Trophoblast cell (in vitro differentiated cells and primary cell): Measurements from ENCODE around the gene LMOD2.
A peak's percentile ranks its signal among the peaks of the same experiment; 100 is the strongest.

Experiments used
- DNase-seq, 2 donors: peaks; one replicate each; pipeline ENCODE4 v3.0.0-alpha.2; 2016
- H2AFZ ChIP-seq: 2 replicates; pipeline ENCODE4 v1.6.1; 2013; ENCODE audit warnings: low read length, moderate library complexity, mild to moderate bottlenecking; ENCODE audit not compliant: insufficient read depth, poor library complexity
- H2AK5ac ChIP-seq: 2 replicates; pipeline ENCODE4 v1.6.1; 2013; ENCODE audit warnings: mild to moderate bottlenecking, low read length
- H2BK120ac ChIP-seq: 2 replicates; pipeline ENCODE4 v1.6.1; 2013; ENCODE audit warnings: low read length, mild to moderate bottlenecking, moderate library complexity; ENCODE audit not compliant: insufficient read depth, poor library complexity
- H2BK12ac ChIP-seq: 2 replicates; pipeline ENCODE4 v1.6.1; 2013; ENCODE audit warnings: mild to moderate bottlenecking, low read length, moderate library complexity
- H2BK5ac ChIP-seq: 2 replicates; pipeline ENCODE4 v1.6.1; 2013; ENCODE audit warnings: low read length, low read depth, moderate library complexity, mild to moderate bottlenecking; ENCODE audit not compliant: poor library complexity
- H3K14ac ChIP-seq: 2 replicates; pipeline ENCODE4 v1.6.1; 2013; ENCODE audit warnings: mild to moderate bottlenecking, low read length
- H3K18ac ChIP-seq: 2 replicates; pipeline ENCODE4 v1.6.1; 2013; ENCODE audit warnings: mild to moderate bottlenecking, low read length
- H3K23ac ChIP-seq: 2 replicates; pipeline ENCODE4 v1.6.1; 2013; ENCODE audit warnings: low read length
- H3K27ac ChIP-seq: 2 replicates; pipeline ENCODE4 v1.5.1; 2013; ENCODE audit warnings: low read depth, mild to moderate bottlenecking, inconsistent platforms, low read length, moderate library complexity
- H3K27me3 ChIP-seq: 2 replicates; pipeline ENCODE4 v1.6.1; 2013; ENCODE audit warnings: inconsistent platforms, mild to moderate bottlenecking, low read length, moderate library complexity; ENCODE audit not compliant: insufficient read depth
- H3K36me3 ChIP-seq, 2 experiments: 1 replicate in 1 of 2; 2 replicates in 1 of 2; pipeline ENCODE4 v1.6.1; 2013; ENCODE audit warnings: low read length in 2 of 2, mild to moderate bottlenecking in 2 of 2, moderate library complexity in 1 of 2; ENCODE audit not compliant: insufficient read depth in 2 of 2, control insufficient read depth in 1 of 2
- H3K4ac ChIP-seq: 2 replicates; pipeline ENCODE4 v1.6.1; 2013; ENCODE audit warnings: low read depth, mild to moderate bottlenecking, low read length, moderate library complexity
- H3K4me1 ChIP-seq, 2 experiments: 1 replicate in 1 of 2; 2 replicates in 1 of 2; pipeline ENCODE4 v1.6.1; 2013; ENCODE audit warnings: low read length in 2 of 2, mild to moderate bottlenecking in 2 of 2, moderate library complexity in 1 of 2; ENCODE audit not compliant: insufficient read depth in 2 of 2, control insufficient read depth in 1 of 2
- H3K4me2 ChIP-seq: 2 replicates; pipeline ENCODE4 v1.6.1; 2013; ENCODE audit warnings: inconsistent platforms, mild to moderate bottlenecking, low read length, moderate library complexity
- H3K4me3 ChIP-seq: 2 replicates; pipeline ENCODE4 v1.5.1; 2013; ENCODE audit warnings: mild to moderate bottlenecking, low read depth, low read length, inconsistent platforms
- H3K79me1 ChIP-seq: one replicate; pipeline ENCODE4 v1.6.1; 2013; ENCODE audit warnings: low read length
- H3K79me2 ChIP-seq: 2 replicates; pipeline ENCODE4 v1.6.1; 2013; ENCODE audit warnings: low read length, mild to moderate bottlenecking; ENCODE audit not compliant: control insufficient read depth, insufficient read depth, poor library complexity
- H3K9ac ChIP-seq: 2 replicates; pipeline ENCODE4 v1.6.1; 2013; ENCODE audit warnings: mild to moderate bottlenecking, low read length
- H3K9me3 ChIP-seq: 2 replicates; pipeline ENCODE4 v1.6.1; 2013; ENCODE audit warnings: low read depth, mild to moderate bottlenecking, control low read depth, inconsistent platforms, low read length; ENCODE audit not compliant: insufficient read depth
- H4K12ac ChIP-seq: 2 replicates; pipeline ENCODE4 v1.6.1; 2013; ENCODE audit warnings: low read depth, mild to moderate bottlenecking, low read length, moderate library complexity
- H4K8ac ChIP-seq: 2 replicates; pipeline ENCODE4 v1.6.1; 2013; ENCODE audit warnings: low read depth, mild to moderate bottlenecking, low read length, moderate library complexity
- H4K91ac ChIP-seq: one replicate; pipeline ENCODE4 v1.6.1; 2013; ENCODE audit warnings: low read depth, mild to moderate bottlenecking, low read length, moderate library complexity
- WGBS: extraction: QIAGEN DNeasy Blood & Tissue Kit; methylation state at CpG from one replicate; pipeline ENCODE4 v1.1.7; 2013; ENCODE audit warnings: missing lambda C conversion rate; ENCODE audit not compliant: insufficient read length, insufficient coverage; ENCODE audit errors: extremely low coverage; 5-methylcytosine and 5-hydroxymethylcytosine counted together

LMOD2 gene

DNA sequence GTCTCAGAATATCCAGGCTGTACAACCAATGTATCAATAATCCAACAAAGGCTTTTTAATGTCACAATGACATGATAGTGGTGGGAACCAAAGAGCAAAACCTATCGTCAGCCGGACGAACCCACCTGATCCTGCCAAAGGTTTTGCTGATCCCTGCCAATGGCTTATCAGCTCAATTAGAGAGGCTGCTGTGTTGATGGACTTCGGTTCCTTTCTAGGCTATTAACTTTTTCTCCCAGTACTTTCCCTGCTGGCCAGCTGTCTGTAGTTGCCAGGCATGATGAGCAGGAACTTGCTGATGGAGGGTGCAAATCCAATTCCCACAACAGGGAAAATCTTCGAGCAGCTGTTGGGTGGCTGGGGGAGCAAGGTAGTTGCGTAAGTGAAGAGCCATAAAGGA, 2.4 kb downstream of the LMOD2 start:
- Histone ChIP-seq H3K4me2 (no peak overlapping the region), H3K18ac (no peak overlapping the region), H4K12ac (no peak overlapping the region), H2BK120ac (no peak overlapping the region), H3K4me1 (peaks cover 4 to 12% of the 10 kb centered on the region in 2 experiments), H3K79me2 (no peaks in the 10 kb centered on the region), H2BK12ac (no peak overlapping the region), H3K23ac (no peak overlapping the region), H3K36me3 (peaks cover 0 to 2% of the 10 kb centered on the region in 2 experiments), H3K4ac (no peak overlapping the region), H2BK5ac (no peak overlapping the region), H3K9me3 (no peaks in the 10 kb centered on the region), H2AK5ac (no peak overlapping the region), H3K27ac (no peak overlapping the region), H4K91ac (no peak overlapping the region), H3K9ac (no peak overlapping the region), H2AFZ (no peak overlapping the region), H4K8ac (no peak overlapping the region), H3K27me3 (no peaks in the 10 kb centered on the region), H3K14ac (no peak overlapping the region), H3K4me3 (no peak overlapping the region), H3K79me1 (peaks cover 6% of the 10 kb centered on the region)
- no peak for DNase-seq
- WGBS: no CpG with 5 or more reads among the region's 6 CpGs

DNA sequence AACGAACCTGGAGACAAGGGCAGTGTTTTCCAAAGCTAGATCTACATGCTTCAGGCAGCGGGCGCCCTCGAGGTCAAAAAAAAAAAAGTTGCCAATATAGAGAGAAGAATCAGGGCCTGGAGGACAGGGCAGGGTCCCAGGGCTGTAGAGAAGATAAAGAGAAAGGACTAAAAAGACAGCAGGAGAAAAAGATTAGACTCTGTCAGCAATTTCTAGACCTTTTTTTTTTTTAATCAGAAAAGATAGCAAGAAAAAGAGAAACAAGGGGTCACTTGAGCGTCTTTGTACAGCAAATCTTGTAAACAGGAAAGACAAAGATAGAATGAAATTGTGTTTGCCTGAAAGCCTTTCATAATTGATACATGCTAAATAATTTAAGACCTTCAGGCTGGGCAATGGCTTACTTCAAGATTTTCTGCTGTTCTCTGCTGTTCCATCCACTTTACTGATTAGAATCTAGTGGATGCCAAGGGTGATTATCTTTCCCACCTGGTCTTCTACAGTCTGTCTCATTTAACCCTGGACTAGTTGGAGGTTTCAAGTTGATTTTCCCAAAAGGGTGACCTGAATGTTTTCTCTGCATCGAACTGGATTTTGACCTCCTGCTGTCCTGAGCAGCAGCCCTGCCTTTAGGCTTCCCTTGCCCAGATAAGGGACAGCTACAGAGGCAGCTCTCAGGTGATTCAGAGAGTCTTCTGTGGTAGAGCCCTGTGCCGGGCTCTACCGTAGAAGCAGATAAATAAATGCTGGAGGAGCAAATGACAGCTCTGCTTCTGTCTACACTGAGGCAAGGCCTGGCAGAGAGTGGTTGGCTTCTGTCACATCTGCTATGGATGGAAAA, 5.1 kb downstream of the LMOD2 start:
- Histone ChIP-seq H3K9ac (no peak overlapping the region), H4K8ac (peak overlapping the region; percentile 16), H4K12ac (no peak overlapping the region), H2AFZ (no peak overlapping the region), H3K4me2 (no peak overlapping the region), H3K9me3 (no peaks in the 10 kb centered on the region), H3K27me3 (no peaks in the 10 kb centered on the region), H3K14ac (no peak overlapping the region), H2BK5ac (peak overlapping the region; percentile 6), H3K4me1 (peaks cover 4 to 12% of the 10 kb centered on the region in 2 experiments), H2BK12ac (peak overlapping the region; percentile 58), H3K79me1 (peaks cover 5% of the 10 kb centered on the region), H4K91ac (peak overlapping the region; percentile 5), H3K27ac (peak overlapping the region; percentile 77), H3K79me2 (no peaks in the 10 kb centered on the region), H3K18ac (no peak overlapping the region), H3K4me3 (no peak overlapping the region), H3K23ac (no peak overlapping the region), H3K36me3 (peaks cover 0 to 2% of the 10 kb centered on the region in 2 experiments), H2BK120ac (peak overlapping the region; percentile 31), H3K4ac (no peak overlapping the region), H2AK5ac (no peak overlapping the region)
- WGBS: no CpG with 5 or more reads among the region's 8 CpGs
- no peak for DNase-seq

DNA sequence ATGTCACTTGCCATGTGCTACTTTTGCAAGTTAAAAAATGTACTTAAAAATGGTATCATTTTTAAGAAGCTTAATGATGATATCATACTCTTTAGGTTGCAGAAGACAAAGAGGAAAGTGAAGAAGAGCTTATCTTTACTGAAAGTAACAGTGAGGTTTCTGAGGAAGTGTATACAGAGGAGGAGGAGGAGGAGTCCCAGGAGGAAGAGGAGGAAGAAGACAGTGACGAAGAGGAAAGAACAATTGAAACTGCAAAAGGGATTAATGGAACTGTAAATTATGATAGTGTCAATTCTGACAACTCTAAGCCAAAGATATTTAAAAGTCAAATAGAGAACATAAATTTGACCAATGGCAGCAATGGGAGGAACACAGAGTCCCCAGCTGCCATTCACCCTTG, 6.1 kb downstream of the LMOD2 start:
- Histone ChIP-seq H3K14ac (no peak overlapping the region), H3K18ac (no peak overlapping the region)
- no CpG with 5 or more reads among the region's 1 CpG for WGBS

DNA sequence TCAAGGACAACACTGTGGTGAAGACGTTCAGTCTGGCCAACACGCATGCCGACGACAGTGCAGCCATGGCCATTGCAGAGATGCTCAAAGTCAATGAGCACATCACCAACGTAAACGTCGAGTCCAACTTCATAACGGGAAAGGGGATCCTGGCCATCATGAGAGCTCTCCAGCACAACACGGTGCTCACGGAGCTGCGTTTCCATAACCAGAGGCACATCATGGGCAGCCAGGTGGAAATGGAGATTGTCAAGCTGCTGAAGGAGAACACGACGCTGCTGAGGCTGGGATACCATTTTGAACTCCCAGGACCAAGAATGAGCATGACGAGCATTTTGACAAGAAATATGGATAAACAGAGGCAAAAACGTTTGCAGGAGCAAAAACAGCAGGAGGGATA, 6.6 kb downstream of the LMOD2 start:
- WGBS: no CpG with 5 or more reads among the region's 15 CpGs

More for the DNA sequence above, 6.1 kb downstream of the LMOD2 start:
- Histone ChIP-seq H4K12ac (no peak overlapping the region), H3K4me2 (no peak overlapping the region), H2AK5ac (no peak overlapping the region), H3K79me2 (no peaks in the 10 kb centered on the region), H4K8ac (no peak overlapping the region), H3K4me3 (no peak overlapping the region), H3K27me3 (no peaks in the 10 kb centered on the region), H2BK120ac (no peak overlapping the region), H3K27ac (no peak overlapping the region), H3K36me3 (peaks cover 0 to 2% of the 10 kb centered on the region in 2 experiments), H2AFZ (no peak overlapping the region), H3K4me1 (peaks cover 4 to 13% of the 10 kb centered on the region in 2 experiments), H3K4ac (no peak overlapping the region), H3K9me3 (no peaks in the 10 kb centered on the region), H3K79me1 (peaks cover 6% of the 10 kb centered on the region), H3K9ac (no peak overlapping the region), H2BK12ac (no peak overlapping the region), H4K91ac (no peak overlapping the region), H2BK5ac (no peak overlapping the region), H3K23ac (no peak overlapping the region)
- no peak for DNase-seq

More for the DNA sequence above, 6.6 kb downstream of the LMOD2 start:
- Histone ChIP-seq H4K91ac (peak overlapping the region; percentile 16), H3K4ac (no peak overlapping the region), H3K79me2 (no peaks in the 10 kb centered on the region), H4K8ac (no peak overlapping the region), H2BK120ac (no peak overlapping the region), H3K27ac (no peak overlapping the region), H3K79me1 (peaks cover 6% of the 10 kb centered on the region), H2AK5ac (no peak overlapping the region), H3K14ac (no peak overlapping the region), H4K12ac (no peak overlapping the region), H3K9me3 (no peaks in the 10 kb centered on the region), H2AFZ (no peak overlapping the region), H2BK12ac (peak overlapping the region; percentile 11), H3K4me1 (peaks cover 4 to 13% of the 10 kb centered on the region in 2 experiments), H3K4me2 (no peak overlapping the region), H3K18ac (peak overlapping the region; percentile 2), H3K4me3 (no peak overlapping the region), H3K9ac (no peak overlapping the region), H3K27me3 (no peaks in the 10 kb centered on the region), H3K23ac (no peak overlapping the region), H2BK5ac (no peak overlapping the region), H3K36me3 (peaks cover 0 to 2% of the 10 kb centered on the region in 2 experiments)
- no peak for DNase-seq
